ENCODE results near the gene PXT1. TPM values are rescaled to one million over a fixed set of nuclear protein-coding genes. Genes with fewer than 3 reads are reported as not detected.

The PXT1 gene
- total RNA-seq, 1 donor, result under 0.01 TPM

GRCh38 chr6:36479256-36479655 is 36.6 kb upstream of the PXT1 start:
- Histone ChIP-seq H3K27me3 (ENCODE audit: insufficient read depth, low read length) (no peaks in the 10 kb centered on the region), H3K27ac (ENCODE audit: low read depth, low read length) (peak overlapping the region; percentile 10), H3K36me3 (ENCODE audit: insufficient read depth, low read length) (peaks cover 71% of the 10 kb centered on the region), H3K4me1 (ENCODE audit: insufficient read depth, low read length) (no peaks in the 10 kb centered on the region), H3K4me3 (ENCODE audit: insufficient read depth, low read length) (no peak overlapping the region), H3K4me2 (ENCODE audit: insufficient read depth, low read length) (no peak overlapping the region), H2AFZ (ENCODE audit: low read length) (no peak overlapping the region), H3K79me2 (ENCODE audit: insufficient read depth, low read length) (peaks cover 38% of the 10 kb centered on the region), H4K20me1 (ENCODE audit: insufficient read depth, low read length) (peaks cover 7% of the 10 kb centered on the region), H3K9me3 (ENCODE audit: low read depth, low read length) (no peaks in the 10 kb centered on the region)
- no peak for DNase-seq (ENCODE audit: insufficient read length, low spot score, missing footprints)
- TF ChIP-seq CTCF (IDR thresholded peaks at IDR 0.05; ENCODE audit: extremely low read depth, low read depth, low read length), result no peak

GRCh38 chr6:36478051-36478526 is 35.4 kb upstream of the PXT1 start:
- Histone ChIP-seq H3K27me3 (ENCODE audit: insufficient read depth, low read length) (no peaks in the 10 kb centered on the region), H3K4me2 (ENCODE audit: insufficient read depth, low read length) (no peak overlapping the region), H3K4me3 (ENCODE audit: insufficient read depth, low read length) (no peak overlapping the region), H3K27ac (ENCODE audit: low read depth, low read length) (no peak overlapping the region), H3K4me1 (ENCODE audit: insufficient read depth, low read length) (no peaks in the 10 kb centered on the region), H3K9me3 (ENCODE audit: low read depth, low read length) (no peaks in the 10 kb centered on the region), H2AFZ (ENCODE audit: low read length) (no peak overlapping the region), H3K36me3 (ENCODE audit: insufficient read depth, low read length) (peaks cover 64% of the 10 kb centered on the region), H3K79me2 (ENCODE audit: insufficient read depth, low read length) (peaks cover 44% of the 10 kb centered on the region), H4K20me1 (ENCODE audit: insufficient read depth, low read length) (peaks cover 7% of the 10 kb centered on the region)
- DNase-seq (ENCODE audit: insufficient read length, low spot score, missing footprints), result no peak
- TF ChIP-seq CTCF (IDR thresholded peaks at IDR 0.05; ENCODE audit: extremely low read depth, low read depth, low read length), result no peak

DNA sequence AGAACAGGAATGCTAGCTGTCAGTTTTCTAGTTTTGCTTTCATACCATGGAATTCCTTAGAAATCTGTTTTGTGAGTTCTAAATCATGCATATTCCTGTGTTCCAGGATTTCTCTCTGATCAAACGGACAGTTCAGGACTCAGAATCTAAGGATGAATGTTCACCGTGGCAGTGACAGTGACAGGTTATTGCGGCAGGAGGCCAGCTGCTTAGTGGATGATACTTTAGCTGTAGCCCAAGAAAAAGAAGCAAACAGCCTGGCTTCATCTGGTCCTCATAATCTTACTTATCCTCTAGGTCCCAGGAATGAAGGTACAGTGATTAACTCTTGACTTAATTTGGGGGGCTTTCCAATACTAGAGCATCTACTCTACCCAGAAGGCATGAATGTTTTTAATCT is 27.3 kb upstream of the PXT1 start:
- no peak for TF ChIP-seq CTCF (IDR thresholded peaks at IDR 0.05; ENCODE audit: extremely low read depth, low read depth, low read length)
- no peak overlapping the region for H3K4me2 ChIP-seq (ENCODE audit: insufficient read depth, low read length)
- no peak overlapping the region for H3K4me3 ChIP-seq (ENCODE audit: insufficient read depth, low read length)
- H3K27ac ChIP-seq (ENCODE audit: low read depth, low read length), result peak overlapping the region; percentile 13
- H3K27me3 ChIP-seq (ENCODE audit: insufficient read depth, low read length), result no peaks in the 10 kb centered on the region
- peak; percentile 81 for DNase-seq (ENCODE audit: insufficient read length, low spot score, missing footprints)
- H3K4me1 ChIP-seq (ENCODE audit: insufficient read depth, low read length), result no peaks in the 10 kb centered on the region
- H2AFZ ChIP-seq (ENCODE audit: low read length), result no peak overlapping the region
- H4K20me1 ChIP-seq (ENCODE audit: insufficient read depth, low read length), result peaks cover 18% of the 10 kb centered on the region
- no peaks in the 10 kb centered on the region for H3K9me3 ChIP-seq (ENCODE audit: low read depth, low read length)
- H3K79me2 ChIP-seq (ENCODE audit: insufficient read depth, low read length), result peaks cover 82% of the 10 kb centered on the region
- peaks cover 32% of the 10 kb centered on the region for H3K36me3 ChIP-seq (ENCODE audit: insufficient read depth, low read length)

GRCh38 chr6:36469148-36469661 is 26.6 kb upstream of the PXT1 start:
- no peaks in the 10 kb centered on the region for H3K9me3 ChIP-seq (ENCODE audit: low read depth, low read length)
- no peak for TF ChIP-seq CTCF (IDR thresholded peaks at IDR 0.05; ENCODE audit: extremely low read depth, low read depth, low read length)
- H3K4me3 ChIP-seq (ENCODE audit: insufficient read depth, low read length), result no peak overlapping the region
- H3K36me3 ChIP-seq (ENCODE audit: insufficient read depth, low read length), result peaks cover 25% of the 10 kb centered on the region
- no peak overlapping the region for H3K4me2 ChIP-seq (ENCODE audit: insufficient read depth, low read length)
- peaks cover 22% of the 10 kb centered on the region for H4K20me1 ChIP-seq (ENCODE audit: insufficient read depth, low read length)
- DNase-seq (ENCODE audit: insufficient read length, low spot score, missing footprints), result no peak
- H3K79me2 ChIP-seq (ENCODE audit: insufficient read depth, low read length), result peaks cover 82% of the 10 kb centered on the region
- no peak overlapping the region for H2AFZ ChIP-seq (ENCODE audit: low read length)
- H3K27me3 ChIP-seq (ENCODE audit: insufficient read depth, low read length), result no peaks in the 10 kb centered on the region
- peak overlapping the region; percentile 13 for H3K27ac ChIP-seq (ENCODE audit: low read depth, low read length)
- H3K4me1 ChIP-seq (ENCODE audit: insufficient read depth, low read length), result no peaks in the 10 kb centered on the region

Data from osteoblast (primary cell).